Ovary (tissue), 9 donors: Measurements from ENCODE around the gene SLC2A10. TPM values are rescaled to one million over a fixed set of nuclear protein-coding genes. Genes with fewer than 3 reads are reported as not detected.

ENCODE experiments used
- DNase-seq, 5 donors: peaks; one replicate each; pipeline ENCODE4 v3.0.0-alpha.2; 2019 to 2020
- H3K27ac ChIP-seq, 2 donors: fragments of 200-600 bp; one replicate each; pipeline versions ENCODE4 v1.5.1 to v1.8.0; 2019 to 2022
- H3K27me3 ChIP-seq: fragments of 200-600 bp; one replicate; pipeline ENCODE4 v1.8.0; 2022
- H3K36me3 ChIP-seq: fragments of 200-600 bp; sonication (generic); one replicate; pipeline ENCODE4 v1.5.1; 2019
- H3K4me1 ChIP-seq: one replicate; pipeline ENCODE4 v1.8.1; 2013; ENCODE audit warnings: mild to moderate bottlenecking, moderate library complexity; ENCODE audit not compliant: insufficient read depth
- H3K4me3 ChIP-seq: fragments of 200-600 bp; sonication (generic); one replicate; pipeline ENCODE4 v1.5.1; 2017
- H3K9me3 ChIP-seq, 2 donors: fragments of 200-600 bp in 1 of 2; sonication (generic) in 1 of 2; one replicate each; pipeline versions ENCODE4 v1.5.1 to v1.8.1; 2013 to 2019; ENCODE audit warnings: mild to moderate bottlenecking in 1 of 2, moderate library complexity in 1 of 2
- EP300 ChIP-seq: sonication (generic); formaldehyde crosslinking; IDR thresholded peaks from one replicate; pipeline ENCODE4 v1.6.1; 2017; ENCODE audit warnings: antibody characterized with exemption
- POLR2A ChIP-seq: fragments of 450-650 bp; IDR thresholded peaks from one replicate; pipeline ENCODE4 v1.6.1; 2017; ENCODE audit warnings: antibody characterized with exemption, mild to moderate bottlenecking, moderate library complexity
- WGBS, 3 donors: extraction: QIAGEN DNeasy Blood & Tissue Kit in 1 of 3; methylation state at CpG; one replicate each; pipeline versions ENCODE4 v1.1.5 to v1.1.7; 2013 to 2017; 5-methylcytosine and 5-hydroxymethylcytosine counted together
- intact Hi-C, 4 donors: fragments of 100-400 bp; cut with DNase I; formaldehyde crosslinking; loops; one replicate each; pipeline versions ENCODE4 v1.11.0 to v1.15.1; 2022 to 2023
- polyA plus RNA-seq, 2 donors: library from polyadenylated mRNA; stranded (reverse); fragments of 200-250 nt in 1 of 2; fragments of 350-450 nt in 1 of 2; fragmentation: Illumina TruSeq in 1 of 2; extraction: RNeasy Lipid Tissue Mini Kit (QIAGEN cat#74804) in 1 of 2; gene quantifications; one replicate each; pipeline ENCODE4 v1.2.3, GENCODE V29; 2013 to 2014
- total RNA-seq, 7 donors: library from RNA; depleted of rRNA in 2 of 7; stranded (reverse); fragments of >200 nt in 2 of 7; fragmentation: NEBNext Ultra II Directional in 3 of 7; extraction: Animal tissue kit (Norgen Biotek cat#: 25700) in 3 of 7; gene quantifications; one replicate each; pipeline versions ENCODE4 v1.1.0 to v1.2.4, GENCODE V29; 2016 to 2023
- TF ChIP-seq, protein P1 (sequence below), 3 donors: fragments of 450-650 bp in 2 of 3; fragments of 200-600 bp in 1 of 3; IDR thresholded peaks; one replicate each; pipeline versions ENCODE4 v1.5.1 to v1.8.0; 2016 to 2022; ENCODE audit warnings: antibody characterized with exemption in 3 of 3, mild to moderate bottlenecking in 1 of 3
- donor health status: DM: no; HTN: no; CAD: no; lungs with moderate emphysema.
- donor health status: DM: no; HTN: no; CAD: no.
- donor health status: Bipolar disorder and iron deficiency.
- donor health status: DM: yes; HTN: yes; CAD: no.
- donor health status: DM: no; HTN: no; CAD: no.
- donor health status: DM: yes; HTN: yes; CAD: no.

Gene SLC2A10
- total and polyA plus RNA-seq, 9 donors = 7.3 to 27.7 (median 15.1) TPM

GRCh38 chr20:46739431-46740213 is 30.2 kb downstream of the SLC2A10 start:
- Histone ChIP-seq H3K4me1 (no peaks in the 10 kb centered on the region), H3K4me3 (no peak overlapping the region), H3K9me3 (no peaks in the 10 kb centered on the region), H3K36me3 (no peaks in the 10 kb centered on the region), H3K27ac (no peak overlapping the region), H3K27me3 (no peaks in the 10 kb centered on the region)
- TF ChIP-seq, protein P1, sequence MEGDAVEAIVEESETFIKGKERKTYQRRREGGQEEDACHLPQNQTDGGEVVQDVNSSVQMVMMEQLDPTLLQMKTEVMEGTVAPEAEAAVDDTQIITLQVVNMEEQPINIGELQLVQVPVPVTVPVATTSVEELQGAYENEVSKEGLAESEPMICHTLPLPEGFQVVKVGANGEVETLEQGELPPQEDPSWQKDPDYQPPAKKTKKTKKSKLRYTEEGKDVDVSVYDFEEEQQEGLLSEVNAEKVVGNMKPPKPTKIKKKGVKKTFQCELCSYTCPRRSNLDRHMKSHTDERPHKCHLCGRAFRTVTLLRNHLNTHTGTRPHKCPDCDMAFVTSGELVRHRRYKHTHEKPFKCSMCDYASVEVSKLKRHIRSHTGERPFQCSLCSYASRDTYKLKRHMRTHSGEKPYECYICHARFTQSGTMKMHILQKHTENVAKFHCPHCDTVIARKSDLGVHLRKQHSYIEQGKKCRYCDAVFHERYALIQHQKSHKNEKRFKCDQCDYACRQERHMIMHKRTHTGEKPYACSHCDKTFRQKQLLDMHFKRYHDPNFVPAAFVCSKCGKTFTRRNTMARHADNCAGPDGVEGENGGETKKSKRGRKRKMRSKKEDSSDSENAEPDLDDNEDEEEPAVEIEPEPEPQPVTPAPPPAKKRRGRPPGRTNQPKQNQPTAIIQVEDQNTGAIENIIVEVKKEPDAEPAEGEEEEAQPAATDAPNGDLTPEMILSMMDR (IDR thresholded peaks at IDR 0.05) = no peak
- no peak for TF ChIP-seq EP300
- TF ChIP-seq POLR2A = no peak
- no peak for DNase-seq
- WGBS, 3 donors = 62 to 71% (median 69%) methylated on average over 4 of the region's 4 CpGs
- intact Hi-C loops = no loop called here

DNA sequence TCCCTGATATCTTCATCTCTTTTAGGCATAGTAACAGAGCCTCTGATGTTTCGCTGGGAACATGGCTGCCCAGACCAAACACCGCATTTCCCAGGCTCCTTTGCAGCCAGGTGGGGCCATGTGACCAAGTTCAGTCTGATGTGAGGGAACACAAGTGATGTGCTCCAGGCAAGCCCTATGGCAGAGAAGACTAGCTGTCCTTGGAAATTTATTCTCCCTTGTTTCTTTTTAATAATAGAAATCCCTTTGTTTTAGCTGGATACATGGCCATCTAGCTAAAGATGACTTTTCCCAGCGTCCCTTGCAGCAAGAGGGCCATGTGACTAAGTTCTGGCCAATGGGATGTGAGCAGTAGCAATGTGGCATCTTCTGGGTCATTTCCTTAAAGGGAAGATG is 30.8 kb downstream of the SLC2A10 start:
- no peaks in the 10 kb centered on the region for H3K9me3 ChIP-seq
- no peak for DNase-seq
- no peaks in the 10 kb centered on the region for H3K36me3 ChIP-seq
- H3K27ac ChIP-seq = no peak overlapping the region
- no peaks in the 10 kb centered on the region for H3K27me3 ChIP-seq
- no peaks in the 10 kb centered on the region for H3K4me1 ChIP-seq
- 90 to 95% (median 93%) methylated on average over 3 of the region's 3 CpGs for WGBS, 3 donors
- no peak overlapping the region for H3K4me3 ChIP-seq
- intact Hi-C loops = no loop called here
- TF ChIP-seq EP300 (no peak), POLR2A (no peak)
- TF ChIP-seq, protein P1 (IDR thresholded peaks at IDR 0.05) = no peak

DNA sequence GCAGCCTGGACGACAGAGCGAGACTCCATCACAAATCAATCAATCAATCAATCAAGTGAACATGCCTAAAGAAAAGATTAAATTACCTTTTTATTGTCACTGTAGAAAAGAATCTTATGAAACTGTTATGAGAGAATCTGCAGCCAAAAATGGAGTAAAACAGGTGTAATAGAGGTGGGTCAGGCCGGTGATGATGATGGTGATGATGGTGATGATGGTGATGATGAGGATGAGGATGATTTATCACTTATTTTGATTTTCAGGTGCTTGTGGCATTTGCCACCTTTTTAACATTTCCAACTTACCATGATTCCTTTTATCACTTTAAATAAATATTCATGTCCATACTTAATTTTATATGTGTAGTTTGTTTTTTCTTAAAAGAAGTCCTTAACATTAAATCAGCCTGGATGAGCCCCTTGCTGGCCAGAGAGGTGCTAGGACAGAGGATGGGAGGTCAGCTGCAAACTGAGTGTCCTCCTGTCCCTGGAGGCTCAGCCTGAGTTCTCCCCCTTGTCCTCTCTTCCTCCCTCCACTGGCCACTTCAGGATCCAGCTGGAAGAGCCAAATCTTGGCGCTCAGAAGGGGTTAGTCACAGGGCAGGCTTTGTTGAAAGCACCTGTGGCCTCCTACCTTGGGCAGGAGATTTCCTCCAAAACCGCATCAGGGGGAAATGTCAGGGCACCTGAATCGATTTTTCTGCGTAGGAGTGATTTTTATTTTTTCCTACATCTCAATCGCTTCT is 32.6 kb downstream of the SLC2A10 start:
- 57 to 61% (median 60%) methylated on average over 8 of the region's 8 CpGs for WGBS, 3 donors
- TF ChIP-seq EP300 (no peak), POLR2A (no peak)
- TF ChIP-seq, protein P1 (IDR thresholded peaks at IDR 0.05) = no peak
- Histone ChIP-seq H3K27me3 (no peaks in the 10 kb centered on the region), H3K4me3 (no peak overlapping the region), H3K27ac (no peak overlapping the region), H3K36me3 (no peaks in the 10 kb centered on the region), H3K4me1 (no peaks in the 10 kb centered on the region), H3K9me3 (no peaks in the 10 kb centered on the region)
- intact Hi-C loops = no loop called here
- DNase-seq = no peak

DNA sequence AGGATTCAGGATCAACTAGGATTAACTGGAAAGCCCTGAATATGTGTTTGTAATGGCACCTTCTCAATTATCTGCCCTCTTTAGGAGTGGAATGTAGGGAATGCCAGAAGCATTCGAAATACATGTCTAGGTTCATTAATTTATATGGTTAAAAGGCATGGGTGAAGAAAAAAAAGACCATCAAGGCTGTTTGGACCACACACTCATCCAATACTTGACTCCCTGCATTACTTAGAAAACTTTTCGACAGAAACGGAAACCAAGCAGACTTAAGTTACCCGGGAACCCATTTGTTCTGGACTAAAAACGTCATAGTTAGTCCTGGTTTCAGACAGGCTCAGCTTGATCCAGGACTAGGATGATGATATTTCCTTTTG is 33.2 kb downstream of the SLC2A10 start:
- intact Hi-C loops = no loop called here
- WGBS, 3 donors = 22 to 24% (median 24%) methylated on average over 5 of the region's 5 CpGs
- Histone ChIP-seq H3K27ac (no peak overlapping the region), H3K36me3 (no peaks in the 10 kb centered on the region), H3K4me3 (no peak overlapping the region), H3K4me1 (no peaks in the 10 kb centered on the region), H3K27me3 (no peaks in the 10 kb centered on the region), H3K9me3 (no peaks in the 10 kb centered on the region)
- TF ChIP-seq, protein P1 (IDR thresholded peaks at IDR 0.05) = no peak
- DNase-seq = no peak
